Left lung (tissue), 10 donors: Measurements from ENCODE around the gene OSER1. TPM values are rescaled to one million over a fixed set of nuclear protein-coding genes. Genes with fewer than 3 reads are reported as not detected.

Experiments
- ATAC-seq: fragments of 200-7000 bp; cut with Tn5 transposase; one replicate; pipeline ENCODE4 v1.9.1; 2020; ENCODE audit warnings: moderate library complexity
- DNase-seq, 4 donors: peaks; one replicate each; pipeline ENCODE4 v3.0.0-alpha.2; 2013 to 2020
- H3K27ac ChIP-seq, 2 donors: fragments of 200-600 bp; sonication (generic) in 1 of 2; one replicate each; pipeline versions ENCODE4 v1.5.0 to v1.8.0; 2020 to 2021
- H3K27me3 ChIP-seq, 2 donors: fragments of 200-600 bp; sonication (generic) in 1 of 2; one replicate each; pipeline versions ENCODE4 v1.5.0 to v1.8.0; 2020 to 2021
- H3K36me3 ChIP-seq, 2 donors: fragments of 200-600 bp; sonication (generic) in 1 of 2; one replicate each; pipeline versions ENCODE4 v1.5.0 to v1.8.0; 2020 to 2021
- H3K4me1 ChIP-seq, 2 donors: fragments of 200-600 bp; one replicate each; pipeline ENCODE4 v1.8.0; 2021
- H3K4me3 ChIP-seq, 2 donors: fragments of 200-600 bp; sonication (generic) in 1 of 2; one replicate each; pipeline versions ENCODE4 v1.5.0 to v1.8.0; 2020 to 2021; ENCODE audit warnings: mild to moderate bottlenecking in 1 of 2
- H3K9me3 ChIP-seq, 2 donors: fragments of 200-600 bp; sonication (generic) in 1 of 2; one replicate each; pipeline versions ENCODE4 v1.5.0 to v1.8.0; 2020 to 2021
- CTCF ChIP-seq, 2 donors: fragments of 200-600 bp; sonication (generic) in 1 of 2; IDR thresholded peaks; one replicate each; pipeline versions ENCODE4 v1.5.0 to v1.8.0; 2021; ENCODE audit warnings: antibody characterized with exemption in 2 of 2
- intact Hi-C, 2 donors: fragments of 100-400 bp; cut with DNase I; formaldehyde crosslinking; loops; one replicate each; pipeline versions ENCODE4 v1.11.2 to v1.14.2; 2022
- polyA plus RNA-seq, 6 donors: library from polyadenylated mRNA; unstranded; fragments of 120-200 nt; gene quantifications; one replicate each; pipeline ENCODE4 v1.2.1, GENCODE V29; 2013; ENCODE audit not compliant: insufficient read length in 6 of 6
- total RNA-seq, 2 donors: library from RNA; stranded (reverse); fragmentation: NEBNext Ultra II Directional; extraction: Animal tissue kit (Norgen Biotek cat#: 25700); gene quantifications; one replicate each; pipeline ENCODE4 v1.2.1, GENCODE V29; 2021
- donor health status: DM: no; HTN: yes; CAD: no.
- donor health status: DM: no; HTN: no; CAD: no.

OSER1 gene
- total and polyA plus RNA-seq, 8 donors: 22.3 to 44.8 (median 36.8) TPM

GRCh38 chr20:44209686-44210405 lies 725 bp downstream of the OSER1 start:
- H3K27me3 ChIP-seq: no peaks in the 10 kb centered on the region
- peak overlapping the region; percentile 96 to 97 for H3K27ac ChIP-seq
- H3K9me3 ChIP-seq: no peaks in the 10 kb centered on the region
- H3K4me1 ChIP-seq: peaks cover 27 to 61% of the 10 kb centered on the region in 2 donors
- TF ChIP-seq CTCF (IDR thresholded peaks at IDR 0.05): no peak
- DNase-seq (peak in 1 of 4 donors; percentile 45), ATAC-seq (peak; percentile 6)
- intact Hi-C loops: loop anchor here in 1 of 2 donors (10.0 kb wide), 2 partner anchors 175 to 255 kb away; no protein-coding TSS in a partner anchor
- H3K36me3 ChIP-seq: peaks cover 0 to 21% of the 10 kb centered on the region in 2 donors
- H3K4me3 ChIP-seq: peak overlapping the region; percentile 93 to 98

GRCh38 chr20:44208770-44209169 lies 1.8 kb downstream of the OSER1 start:
- Histone ChIP-seq H3K4me3 (peak overlapping the region in 1 of 2 donors; percentile 98), H3K36me3 (peaks cover 0 to 25% of the 10 kb centered on the region in 2 donors), H3K27ac (no peak overlapping the region), H3K9me3 (no peaks in the 10 kb centered on the region), H3K4me1 (peaks cover 35 to 71% of the 10 kb centered on the region in 2 donors), H3K27me3 (no peaks in the 10 kb centered on the region)
- TF ChIP-seq CTCF (IDR thresholded peaks at IDR 0.05): no peak
- intact Hi-C loops: no loop called here
- DNase-seq (peak in 1 of 4 donors; percentile 21), ATAC-seq (no peak)

GRCh38 chr20:44208165-44208564 lies 2.4 kb downstream of the OSER1 start:
- Histone ChIP-seq H3K4me3 (peak overlapping the region in 1 of 2 donors; percentile 98), H3K9me3 (no peaks in the 10 kb centered on the region), H3K27me3 (no peaks in the 10 kb centered on the region), H3K36me3 (peaks cover 0 to 25% of the 10 kb centered on the region in 2 donors), H3K4me1 (peaks cover 36 to 77% of the 10 kb centered on the region in 2 donors), H3K27ac (no peak overlapping the region)
- no peak for DNase-seq
- intact Hi-C loops: no loop called here
- no peak for ATAC-seq
- TF ChIP-seq CTCF (IDR thresholded peaks at IDR 0.05): no peak

GRCh38 chr20:44207126-44207723 lies 3.3 kb downstream of the OSER1 start:
- Histone ChIP-seq H3K27ac (peak overlapping the region in 1 of 2 donors; percentile 29), H3K4me1 (peaks cover 36 to 73% of the 10 kb centered on the region in 2 donors), H3K27me3 (no peaks in the 10 kb centered on the region), H3K4me3 (no peak overlapping the region), H3K36me3 (peaks cover 0 to 31% of the 10 kb centered on the region in 2 donors), H3K9me3 (no peaks in the 10 kb centered on the region)
- no peak for ATAC-seq
- no peak for TF ChIP-seq CTCF (IDR thresholded peaks at IDR 0.05)
- intact Hi-C loops: no loop called here
- DNase-seq: no peak

- no peaks in the 10 kb centered on the region for H3K9me3 ChIP-seq
- H3K27ac ChIP-seq: no peak overlapping the region
- ATAC-seq (no peak), DNase-seq (no peak)
- no peak overlapping the region for H3K4me3 ChIP-seq
- TF ChIP-seq CTCF (IDR thresholded peaks at IDR 0.05): no peak
- H3K27me3 ChIP-seq: no peaks in the 10 kb centered on the region
- intact Hi-C loops: no loop called here
- peaks cover 29 to 62% of the 10 kb centered on the region in 2 donors for H3K4me1 ChIP-seq
- H3K36me3 ChIP-seq: peaks cover 0 to 42% of the 10 kb centered on the region in 2 donors
These were observed 4.4 kb downstream of the OSER1 start for GRCh38 chr20:44206132-44206531.
